ENCODE measurements around the gene GATAD2A. TPM values are rescaled to one million over a fixed set of nuclear protein-coding genes. Genes with fewer than 3 reads are reported as not detected.

The GATAD2A gene
- total RNA-seq, 4 donors from 2014 or later: 17.7 to 51.4 (median 40.1) TPM

GRCh38 chr19:19552798-19553197 is 147.3 kb downstream of the GATAD2A start:
- in situ Hi-C loops (cut with MboI; ENCODE audit: low sequenced_read_pairs in 4 of 4): no loop called here
- no peak for ATAC-seq
- intact Hi-C loops (cut with DNase I; ENCODE audit: low total_unique reads): no loop called here
- H3K4me1 ChIP-seq: no peaks in the 10 kb centered on the region
- H3K27me3 ChIP-seq: peaks cover 16 to 20% (median 18%) of the 10 kb centered on the region in 3 donors
- H3K9me3 ChIP-seq: no peaks in the 10 kb centered on the region
- TF ChIP-seq CTCF (IDR thresholded peaks at IDR 0.05 in 4 of 5, conservative IDR thresholded peaks at IDR 0.05 in 1 of 5) (peak in 1 of 5 experiments; percentile 37), POLR2A (IDR thresholded peaks at IDR 0.05) (no peak)
- no peak overlapping the region for H3K4me3 ChIP-seq
- no peaks in the 10 kb centered on the region for H3K36me3 ChIP-seq
- no peak for DNase-seq
- no peak overlapping the region for H3K27ac ChIP-seq

GRCh38 chr19:19553670-19554069 is 148.2 kb downstream of the GATAD2A start:
- in situ Hi-C loops (cut with MboI; ENCODE audit: low sequenced_read_pairs in 4 of 4): no loop called here
- no peak for TF ChIP-seq POLR2A (IDR thresholded peaks at IDR 0.05)
- TF ChIP-seq CTCF (IDR thresholded peaks at IDR 0.05 in 4 of 5, conservative IDR thresholded peaks at IDR 0.05 in 1 of 5): no peak
- intact Hi-C loops (cut with DNase I; ENCODE audit: low total_unique reads): no loop called here

GRCh38 chr19:19554074-19555023 is 148.9 kb downstream of the GATAD2A start:
- Histone ChIP-seq H3K4me1 (no peaks in the 10 kb centered on the region), H3K4me3 (no peak overlapping the region), H3K9me3 (no peaks in the 10 kb centered on the region), H3K36me3 (no peaks in the 10 kb centered on the region), H3K27me3 (peaks cover 3 to 9% (median 8%) of the 10 kb centered on the region in 3 donors), H3K27ac (no peak overlapping the region)
- ATAC-seq: no peak
- no peak for DNase-seq
- intact Hi-C loops (cut with DNase I; ENCODE audit: low total_unique reads): no loop called here
- in situ Hi-C loops (cut with MboI; ENCODE audit: low sequenced_read_pairs in 4 of 4): no loop called here
- TF ChIP-seq POLR2A (IDR thresholded peaks at IDR 0.05) (no peak), CTCF (IDR thresholded peaks at IDR 0.05 in 4 of 5, conservative IDR thresholded peaks at IDR 0.05 in 1 of 5) (peak in 4 of 5 experiments; percentile 36 to 66 (median 47))

More at GRCh38 chr19:19553670-19554069, 148.2 kb downstream of the GATAD2A start:
- DNase-seq: no peak
- Histone ChIP-seq H3K36me3 (no peaks in the 10 kb centered on the region), H3K4me1 (no peaks in the 10 kb centered on the region), H3K9me3 (no peaks in the 10 kb centered on the region), H3K27me3 (peaks cover 10 to 13% (median 12%) of the 10 kb centered on the region in 3 donors), H3K4me3 (no peak overlapping the region), H3K27ac (no peak overlapping the region)
- no peak for ATAC-seq

GRCh38 chr19:19558055-19558454 is 152.6 kb downstream of the GATAD2A start:
- H3K4me3 ChIP-seq: no peak overlapping the region
- H3K27me3 ChIP-seq: peaks cover 0 to 3% (median 0%) of the 10 kb centered on the region in 3 donors
- no peaks in the 10 kb centered on the region for H3K9me3 ChIP-seq
- no peak overlapping the region for H3K27ac ChIP-seq
- DNase-seq (no peak), ATAC-seq (no peak)
- no peaks in the 10 kb centered on the region for H3K36me3 ChIP-seq
- H3K4me1 ChIP-seq: no peaks in the 10 kb centered on the region
- in situ Hi-C loops (cut with MboI; ENCODE audit: low sequenced_read_pairs in 4 of 4) (no loop called here), intact Hi-C loops (cut with DNase I; ENCODE audit: low total_unique reads) (no loop called here)
- TF ChIP-seq POLR2A (IDR thresholded peaks at IDR 0.05) (no peak), CTCF (IDR thresholded peaks at IDR 0.05 in 4 of 5, conservative IDR thresholded peaks at IDR 0.05 in 1 of 5) (no peak)

MicroRNAs within 50 kb of the gene (microRNA counts, 767-probe panel; counts per million panel counts)
- 356 to 448 counts per million in 2 donors for microRNA hsa-miR-640

Small RNA genes lying within 50 kb of the gene (microRNA-seq; reads per million reads assigned to microRNA genes)
- gene MIR640 (ENCODE audit: borderline replicate concordance in 2 of 2): 0 reads per million in 2 donors

Other genes with a start within 250 kb of the GATAD2A start
- gene MEF2B, start 235.4 kb upstream of the GATAD2A start, total RNA-seq: 1 to 10 TPM in 1 of 4 donors, under 1 TPM in 1, not detected in 2; 0.68 to 1.6 TPM
- gene BORCS8, start 213.5 kb upstream of the GATAD2A start, total RNA-seq: 10 to 100 TPM; 11.2 to 17.2 (median 13.3) TPM
- gene RFXANK, start 213.4 kb upstream of the GATAD2A start, total RNA-seq: 10 to 100 TPM; 25.5 to 44.1 (median 35.1) TPM
- gene NR2C2AP, start 202.3 kb upstream of the GATAD2A start, total RNA-seq: 10 to 100 TPM in 2 of 4 donors, 1 to 10 TPM in 2; 4.7 to 19.0 (median 11.5) TPM
- not detected for gene NCAN, start 193.7 kb upstream of the GATAD2A start, total RNA-seq
- gene TM6SF2, start 132.4 kb upstream of the GATAD2A start, total RNA-seq: under 1 TPM in 2 of 4 donors, not detected in 2; 0.70 to 0.98 TPM
- 10 to 100 TPM; 29.7 to 51.0 (median 39.8) TPM for gene SUGP1, start 85.2 kb upstream of the GATAD2A start, total RNA-seq
- 10 to 100 TPM; 31.3 to 48.5 (median 41.7) TPM for gene MAU2, start 84.8 kb upstream of the GATAD2A start, total RNA-seq
- 1 to 10 TPM in 1 of 4 donors, under 1 TPM in 1, not detected in 2; 0.80 to 1.7 TPM for gene TSSK6, start 109.9 kb downstream of the GATAD2A start, total RNA-seq
- 100 to 1,000 TPM in 1 of 4 donors, 10 to 100 TPM in 3; 41.8 to 201 (median 50.5) TPM for gene NDUFA13, start 110.5 kb downstream of the GATAD2A start, total RNA-seq
- under 1 TPM in 2 of 4 donors, not detected in 2; 0.18 to 0.31 TPM for gene YJEFN3, start 123.2 kb downstream of the GATAD2A start, total RNA-seq
- 1 to 10 TPM in 1 of 4 donors, not detected in 3; 3.2 TPM for gene CILP2, start 132.6 kb downstream of the GATAD2A start, total RNA-seq
- gene PBX4, start 213.0 kb downstream of the GATAD2A start, total RNA-seq: not detected
- gene LPAR2, start 222.5 kb downstream of the GATAD2A start, total RNA-seq: 1 to 10 TPM in 1 of 4 donors, under 1 TPM in 2, not detected in 1; 0.15 to 1.3 (median 0.27) TPM
- gene GMIP, start 238.0 kb downstream of the GATAD2A start, total RNA-seq: 1 to 10 TPM in 3 of 4 donors, not detected in 1; 1.2 to 2.6 (median 1.6) TPM